Mucosa of stomach (tissue), 1 donor: ENCODE data around the gene LRRC4C.

Experiments
- H3K27me3 ChIP-seq: one replicate; pipeline ENCODE4 v1.7.0; 2013; ENCODE audit warnings: mild to moderate bottlenecking, low read length; ENCODE audit not compliant: control insufficient read depth, insufficient read depth
- H3K36me3 ChIP-seq: one replicate; pipeline ENCODE4 v1.7.0; 2013; ENCODE audit warnings: low read length; ENCODE audit not compliant: control insufficient read depth, insufficient read depth
- H3K4me1 ChIP-seq: one replicate; pipeline ENCODE4 v1.7.0; 2013; ENCODE audit warnings: mild to moderate bottlenecking, low read length; ENCODE audit not compliant: control insufficient read depth, insufficient read depth
- H3K4me3 ChIP-seq: one replicate; pipeline ENCODE4 v1.7.0; 2013; ENCODE audit warnings: low read length
- H3K9ac ChIP-seq: one replicate; pipeline ENCODE4 v1.7.0; 2013; ENCODE audit warnings: mild to moderate bottlenecking, low read length, moderate library complexity
- H3K9me3 ChIP-seq: one replicate; pipeline ENCODE4 v1.7.0; 2013; ENCODE audit warnings: mild to moderate bottlenecking, low read length, moderate library complexity; ENCODE audit not compliant: control insufficient read depth
- donor health status: Pancreatic carcinoma.

The LRRC4C gene

GRCh38 chr11:40133498-40133897, 1326.0 kb downstream of the LRRC4C start:
- H3K27me3 ChIP-seq = no peaks in the 10 kb centered on the region
- H3K9me3 ChIP-seq = no peaks in the 10 kb centered on the region
- H3K4me3 ChIP-seq = no peak overlapping the region
- H3K36me3 ChIP-seq = no peaks in the 10 kb centered on the region
- no peaks in the 10 kb centered on the region for H3K4me1 ChIP-seq
- no peak overlapping the region for H3K9ac ChIP-seq

- Histone ChIP-seq H3K36me3 (no peaks in the 10 kb centered on the region), H3K9ac (no peak overlapping the region), H3K4me1 (no peaks in the 10 kb centered on the region), H3K4me3 (no peak overlapping the region), H3K27me3 (no peaks in the 10 kb centered on the region), H3K9me3 (no peaks in the 10 kb centered on the region)
Observed at GRCh38 chr11:40132912-40133311, 1326.5 kb downstream of the LRRC4C start.

GRCh38 chr11:40130427-40130826, 1329.0 kb downstream of the LRRC4C start:
- Histone ChIP-seq H3K4me1 (no peaks in the 10 kb centered on the region), H3K27me3 (no peaks in the 10 kb centered on the region), H3K9me3 (no peaks in the 10 kb centered on the region), H3K9ac (no peak overlapping the region), H3K36me3 (no peaks in the 10 kb centered on the region), H3K4me3 (no peak overlapping the region)

DNA sequence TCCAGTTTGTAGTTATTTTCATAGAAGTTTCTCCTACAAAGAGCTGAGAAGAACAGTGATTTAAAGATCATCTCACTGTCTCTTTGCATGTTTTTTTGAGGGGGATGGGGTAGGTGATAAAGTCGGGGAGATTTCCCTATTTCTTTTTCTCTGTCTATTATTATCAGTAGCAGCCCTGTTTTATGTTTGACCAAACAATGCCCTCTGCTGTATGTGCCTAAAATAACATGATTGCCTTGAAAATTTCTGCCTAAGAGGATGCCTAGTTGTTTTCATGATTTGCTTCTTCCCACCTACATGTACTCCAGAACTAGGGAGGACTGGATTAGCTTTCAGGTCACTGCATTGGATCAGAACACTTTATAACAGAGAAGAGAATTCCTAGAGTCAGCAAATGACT, 1330.2 kb downstream of the LRRC4C start:
- Histone ChIP-seq H3K4me1 (no peaks in the 10 kb centered on the region), H3K36me3 (no peaks in the 10 kb centered on the region), H3K4me3 (no peak overlapping the region), H3K27me3 (no peaks in the 10 kb centered on the region), H3K9me3 (no peaks in the 10 kb centered on the region), H3K9ac (no peak overlapping the region)

GRCh38 chr11:40125054-40125453, 1334.4 kb downstream of the LRRC4C start:
- H3K27me3 ChIP-seq = no peaks in the 10 kb centered on the region
- no peak overlapping the region for H3K4me3 ChIP-seq
- no peaks in the 10 kb centered on the region for H3K9me3 ChIP-seq
- no peaks in the 10 kb centered on the region for H3K4me1 ChIP-seq
- no peak overlapping the region for H3K9ac ChIP-seq
- H3K36me3 ChIP-seq = no peaks in the 10 kb centered on the region

DNA sequence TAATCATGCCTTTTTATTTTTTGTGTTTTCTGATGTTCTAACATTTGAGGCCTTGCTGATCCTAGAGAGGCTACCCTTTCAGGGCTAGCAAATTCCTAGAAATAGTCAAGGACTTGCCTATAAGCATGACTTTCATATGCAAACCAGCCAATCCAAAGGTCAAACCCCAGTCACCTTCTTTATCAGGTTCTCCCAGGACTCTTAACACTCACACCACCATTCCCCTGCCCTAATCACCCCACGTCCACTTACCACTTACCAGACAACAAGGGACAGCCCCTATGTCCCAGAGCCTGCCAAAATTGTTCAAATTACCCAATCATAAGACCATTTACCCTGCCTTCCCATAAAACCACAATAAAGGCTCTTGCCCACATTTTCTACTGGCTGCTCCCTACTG, 1339.8 kb downstream of the LRRC4C start:
- H3K36me3 ChIP-seq = no peaks in the 10 kb centered on the region
- no peaks in the 10 kb centered on the region for H3K4me1 ChIP-seq
- no peak overlapping the region for H3K4me3 ChIP-seq
- H3K9ac ChIP-seq = no peak overlapping the region
- no peaks in the 10 kb centered on the region for H3K9me3 ChIP-seq
- H3K27me3 ChIP-seq = no peaks in the 10 kb centered on the region

- Histone ChIP-seq H3K36me3 (no peaks in the 10 kb centered on the region), H3K9me3 (no peaks in the 10 kb centered on the region), H3K4me1 (no peaks in the 10 kb centered on the region), H3K27me3 (no peaks in the 10 kb centered on the region), H3K9ac (no peak overlapping the region), H3K4me3 (no peak overlapping the region)
Observed at GRCh38 chr11:40118780-40119179, 1340.7 kb downstream of the LRRC4C start.

GRCh38 chr11:40118026-40118425, 1341.4 kb downstream of the LRRC4C start:
- H3K27me3 ChIP-seq = no peaks in the 10 kb centered on the region
- no peaks in the 10 kb centered on the region for H3K36me3 ChIP-seq
- no peaks in the 10 kb centered on the region for H3K4me1 ChIP-seq
- H3K9ac ChIP-seq = no peak overlapping the region
- no peak overlapping the region for H3K4me3 ChIP-seq
- no peaks in the 10 kb centered on the region for H3K9me3 ChIP-seq

GRCh38 chr11:40104941-40105550, 1354.4 kb downstream of the LRRC4C start:
- H3K36me3 ChIP-seq = no peaks in the 10 kb centered on the region

DNA sequence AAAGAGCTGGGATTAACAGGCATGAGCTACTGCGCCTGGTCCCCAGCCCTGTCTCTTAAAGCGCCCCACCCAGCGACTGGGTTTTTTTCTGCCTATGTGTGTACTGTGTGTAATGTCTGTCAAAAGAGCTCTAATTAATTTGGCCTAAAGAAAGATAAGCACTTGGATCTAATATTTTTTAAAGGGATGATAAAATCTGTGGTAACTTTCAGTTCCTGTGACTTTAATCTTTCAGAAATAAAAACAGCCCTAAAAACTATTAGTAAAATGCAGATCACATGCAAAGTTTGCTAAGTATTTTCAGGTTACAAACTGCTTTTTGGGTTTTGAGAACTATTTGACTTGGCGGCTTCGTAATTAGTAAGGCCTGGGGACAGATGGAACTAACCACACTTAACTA, 1358.7 kb downstream of the LRRC4C start:
- Histone ChIP-seq H3K4me1 (no peaks in the 10 kb centered on the region), H3K4me3 (no peak overlapping the region), H3K9ac (no peak overlapping the region), H3K27me3 (no peaks in the 10 kb centered on the region), H3K9me3 (no peaks in the 10 kb centered on the region), H3K36me3 (no peaks in the 10 kb centered on the region)

More at GRCh38 chr11:40104941-40105550, 1354.4 kb downstream of the LRRC4C start:
- Histone ChIP-seq H3K4me3 (no peak overlapping the region), H3K4me1 (no peaks in the 10 kb centered on the region), H3K27me3 (no peaks in the 10 kb centered on the region), H3K9ac (no peak overlapping the region), H3K9me3 (no peaks in the 10 kb centered on the region)

- Histone ChIP-seq H3K9ac (no peak overlapping the region), H3K4me1 (no peaks in the 10 kb centered on the region)
Observed at GRCh38 chr11:40100162-40100553, 1359.3 kb downstream of the LRRC4C start.

DNA sequence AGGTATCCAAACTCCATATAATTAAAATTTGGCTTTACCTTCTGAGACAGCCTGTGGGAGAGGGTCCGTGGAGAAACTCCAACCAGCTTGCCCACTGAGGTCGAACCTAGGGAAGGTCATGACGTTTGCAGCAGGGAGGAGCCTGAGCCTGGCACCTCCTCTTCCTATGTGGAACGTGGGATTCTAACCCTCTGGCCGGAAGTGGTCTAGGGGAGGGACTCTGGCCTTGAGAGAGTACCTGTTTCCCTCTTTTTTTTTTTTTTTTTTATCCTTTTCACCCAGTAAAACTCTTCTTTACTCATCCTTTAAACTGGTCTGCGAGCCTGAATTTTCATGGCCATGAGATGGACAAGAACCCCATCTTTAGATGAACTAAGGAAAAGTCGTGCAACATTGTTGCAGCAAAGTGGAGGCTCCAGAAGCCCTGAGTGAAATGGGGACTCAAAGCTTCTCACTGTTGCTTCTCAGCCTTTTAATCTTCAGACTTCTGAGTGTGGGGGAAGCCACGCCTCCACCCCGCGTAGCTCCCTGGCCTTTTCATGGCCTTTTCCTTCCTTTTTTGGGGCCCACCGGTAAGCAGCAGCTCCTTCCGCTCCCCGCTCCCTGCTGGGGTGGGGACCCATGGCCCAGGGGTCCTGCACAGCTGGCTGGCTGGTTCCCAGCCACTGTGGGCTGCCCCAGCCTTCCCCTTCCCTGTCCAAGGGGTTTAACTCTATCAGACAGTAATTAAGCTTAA, 1359.9 kb downstream of the LRRC4C start:
- Histone ChIP-seq H3K9me3 (no peaks in the 10 kb centered on the region), H3K9ac (no peak overlapping the region), H3K4me1 (no peaks in the 10 kb centered on the region), H3K27me3 (no peaks in the 10 kb centered on the region), H3K36me3 (no peaks in the 10 kb centered on the region), H3K4me3 (no peak overlapping the region)

More at GRCh38 chr11:40100162-40100553, 1359.3 kb downstream of the LRRC4C start:
- Histone ChIP-seq H3K9me3 (no peaks in the 10 kb centered on the region), H3K4me3 (no peak overlapping the region), H3K27me3 (no peaks in the 10 kb centered on the region), H3K36me3 (no peaks in the 10 kb centered on the region)
